HG02943 (cell line): ENCODE results near the gene WNT7A.
"Not testable (repeated sequence)": the region's sequence is repeated elsewhere in the genome, so short reads cannot be mapped to it uniquely, and the experiment has no call there.

ENCODE experiments used
- ATAC-seq: cut with Tn5 transposase; IDR thresholded peaks from one replicate; pipeline ENCODE4 v1.9.1; 2021; ENCODE audit warnings: mild to moderate bottlenecking, low read depth, moderate library complexity; ENCODE audit not compliant: unreplicated experiment

Gene WNT7A

DNA sequence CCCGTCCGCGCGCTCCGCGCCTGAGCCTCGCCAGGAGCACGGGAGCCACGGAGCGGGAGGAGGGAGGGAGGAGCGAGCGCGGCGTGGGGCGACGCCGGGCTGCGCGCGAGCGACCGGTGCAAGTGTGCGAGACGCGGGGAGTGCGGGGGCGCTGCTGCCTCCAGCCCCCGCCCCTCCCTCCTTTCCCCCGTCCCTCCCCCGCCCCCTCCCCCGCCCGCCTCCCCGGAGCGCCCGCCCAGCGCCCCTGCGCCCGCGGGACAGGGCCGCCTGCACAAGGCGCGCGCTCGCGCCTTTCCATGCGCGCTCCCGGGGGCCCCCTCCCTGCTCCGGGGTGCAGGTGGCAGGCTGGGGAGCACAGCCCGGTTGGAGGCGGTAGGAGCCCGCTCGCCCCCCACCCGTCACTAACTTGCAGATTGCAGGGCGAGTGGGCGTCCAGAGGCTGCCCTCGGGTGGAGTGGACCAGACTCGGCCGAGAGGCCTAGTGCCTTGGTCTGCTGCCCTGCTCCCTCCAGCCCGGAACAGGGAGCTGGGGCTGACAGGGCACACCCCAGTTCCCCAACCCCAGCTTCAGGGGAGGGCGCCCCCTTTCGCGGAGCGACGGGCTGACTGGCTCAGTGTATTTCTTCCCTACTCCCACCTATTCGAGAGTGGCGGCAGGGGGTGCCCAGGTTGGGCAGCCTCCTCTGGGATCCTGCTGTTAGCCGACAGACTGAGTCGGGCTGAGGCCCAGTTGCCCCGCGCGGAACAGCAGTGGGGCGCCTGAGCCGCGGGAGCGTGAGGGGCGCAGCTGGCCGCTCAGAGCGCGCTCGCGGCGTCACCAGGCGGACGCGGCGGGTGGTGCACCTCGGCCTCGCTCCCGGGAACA is at the start of gene WNT7A:
WNT7A (minus strand) TSS at position 126 of the 865 bp plus-strand sequence. CDS start 255 bp downstream, outside the sequence.
- ATAC-seq, result no peak

DNA sequence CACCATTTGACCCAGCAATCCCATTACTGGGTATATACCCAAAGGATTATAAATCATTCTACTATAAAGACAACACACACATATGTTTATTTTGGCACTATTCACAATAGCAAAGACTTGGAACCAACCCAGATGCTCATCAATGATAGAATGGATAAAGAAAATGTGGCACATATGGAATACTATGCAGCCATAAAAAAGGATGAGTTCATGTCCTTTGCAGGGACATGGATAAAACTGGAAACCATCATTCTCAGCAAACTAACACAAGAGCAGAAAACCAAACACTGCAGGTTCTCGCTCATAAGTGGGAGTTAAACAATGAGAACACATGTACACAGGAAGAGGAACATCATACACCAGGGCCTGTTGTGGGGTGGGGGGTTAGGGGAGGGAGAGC is 48.9 kb upstream of the WNT7A start:
- ATAC-seq, result not testable (repeated sequence)

DNA sequence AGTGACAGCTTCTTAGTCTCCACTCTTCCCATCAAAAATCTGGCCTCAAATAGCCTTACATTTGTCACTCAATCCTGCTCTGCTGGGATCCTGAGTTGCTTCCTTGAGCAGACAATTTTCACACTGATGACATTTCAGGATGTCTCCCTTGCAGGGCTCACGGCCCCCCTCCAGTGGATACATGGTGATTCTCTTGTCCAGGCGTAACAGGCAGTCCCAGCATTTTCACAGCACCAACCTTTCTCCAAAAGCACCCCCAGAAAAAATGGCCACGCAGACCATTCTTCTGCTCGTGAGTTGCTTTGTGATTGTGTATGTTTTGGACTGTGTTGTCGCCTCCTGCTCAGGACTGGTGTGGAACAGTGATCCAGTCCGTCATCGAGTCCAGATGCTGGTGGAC is 47.4 kb upstream of the WNT7A start:
- ATAC-seq, result no peak

DNA sequence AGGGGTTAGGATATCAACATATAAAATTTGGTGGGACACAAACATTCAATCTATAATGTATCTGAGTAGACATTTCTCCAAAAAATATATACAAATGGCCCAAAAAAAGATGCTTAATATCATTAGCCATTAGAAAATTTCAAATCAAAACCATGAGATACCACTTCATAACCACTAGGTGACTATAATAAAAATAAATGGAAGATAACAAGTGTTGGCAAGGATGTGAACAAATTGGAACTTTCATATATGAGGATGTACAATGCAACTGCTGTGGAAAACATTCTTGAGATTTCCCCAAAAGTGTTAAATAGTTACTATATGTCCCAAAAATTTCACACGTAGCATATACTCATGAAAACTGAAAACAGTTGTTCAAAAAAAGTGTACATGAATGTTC is 36.5 kb upstream of the WNT7A start:
- ATAC-seq, result no peak

DNA sequence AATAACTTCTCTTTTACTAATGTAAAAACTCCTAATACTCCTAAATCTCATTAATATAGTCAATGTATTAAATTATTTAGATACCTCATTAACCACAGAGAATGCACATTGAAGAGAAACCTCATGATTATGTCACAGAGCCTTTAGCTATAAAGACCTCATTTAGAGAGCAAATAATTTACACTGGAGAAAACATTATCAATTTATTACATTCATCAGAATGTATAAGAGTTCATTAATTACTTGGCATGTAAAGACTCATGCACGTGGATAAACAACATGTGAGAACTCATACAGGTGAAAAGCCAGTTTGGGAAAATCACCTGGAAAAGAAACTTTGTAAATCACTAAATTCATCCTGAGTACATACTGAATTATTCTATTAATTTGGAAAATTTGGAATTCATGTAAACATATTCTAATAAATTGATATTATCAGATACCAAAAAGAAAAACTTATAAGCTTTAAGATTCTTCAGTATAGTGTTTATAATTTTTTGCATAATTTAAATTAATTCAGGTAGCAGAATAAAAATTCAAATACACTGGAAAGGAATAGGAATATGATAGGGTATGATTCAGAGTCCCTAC is 22.9 kb upstream of the WNT7A start:
- no peak for ATAC-seq

DNA sequence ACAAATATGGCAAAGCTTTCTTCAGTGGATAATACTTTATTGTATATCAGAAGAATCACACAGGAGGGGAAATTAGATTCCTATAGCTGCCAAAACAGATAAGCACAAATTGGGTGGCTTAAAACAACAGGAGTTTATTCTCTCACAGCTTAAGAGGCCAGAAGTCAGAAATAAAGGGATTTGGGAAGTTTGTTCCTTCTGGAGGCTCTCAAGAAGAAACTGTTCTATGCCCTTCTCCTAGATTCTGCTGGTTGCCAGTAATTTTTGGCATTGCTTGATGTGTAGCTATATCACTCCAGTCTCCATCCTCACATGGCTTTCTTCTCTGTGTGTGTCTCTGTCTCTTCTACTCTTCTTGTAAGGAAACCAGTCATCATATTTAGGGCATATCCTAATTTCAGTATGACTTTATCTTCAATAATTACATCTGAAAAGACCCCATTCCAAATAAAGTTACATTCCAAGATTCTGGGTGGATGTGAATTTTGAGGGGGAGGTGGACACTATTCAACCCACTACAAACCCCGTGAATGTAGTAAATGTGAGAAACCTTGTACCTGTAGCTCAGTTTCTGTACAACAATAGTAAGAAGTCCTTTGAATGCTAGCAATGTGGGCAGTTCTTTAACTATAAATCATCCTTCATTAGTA is 22.2 kb upstream of the WNT7A start:
- no peak for ATAC-seq

DNA sequence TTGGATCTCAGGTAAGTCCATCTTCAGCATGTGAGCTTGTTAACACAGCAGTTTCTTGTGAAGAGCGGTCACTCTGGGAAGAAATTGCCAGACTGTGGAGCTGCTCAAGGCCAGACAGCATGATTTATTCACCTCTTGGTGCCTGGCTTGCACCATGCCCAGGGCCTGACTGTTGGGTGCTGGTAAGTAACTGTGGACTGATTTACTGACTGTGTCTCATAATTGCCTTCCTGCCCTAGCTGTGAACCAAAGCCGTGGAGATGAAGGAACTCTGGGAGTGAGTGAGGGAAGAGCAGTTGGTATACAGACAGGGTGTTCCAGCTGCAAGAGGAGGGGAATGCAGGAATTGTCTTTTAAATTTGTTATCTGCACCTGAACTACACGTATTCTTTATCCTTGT is 18.5 kb upstream of the WNT7A start:
- ATAC-seq, result no peak

DNA sequence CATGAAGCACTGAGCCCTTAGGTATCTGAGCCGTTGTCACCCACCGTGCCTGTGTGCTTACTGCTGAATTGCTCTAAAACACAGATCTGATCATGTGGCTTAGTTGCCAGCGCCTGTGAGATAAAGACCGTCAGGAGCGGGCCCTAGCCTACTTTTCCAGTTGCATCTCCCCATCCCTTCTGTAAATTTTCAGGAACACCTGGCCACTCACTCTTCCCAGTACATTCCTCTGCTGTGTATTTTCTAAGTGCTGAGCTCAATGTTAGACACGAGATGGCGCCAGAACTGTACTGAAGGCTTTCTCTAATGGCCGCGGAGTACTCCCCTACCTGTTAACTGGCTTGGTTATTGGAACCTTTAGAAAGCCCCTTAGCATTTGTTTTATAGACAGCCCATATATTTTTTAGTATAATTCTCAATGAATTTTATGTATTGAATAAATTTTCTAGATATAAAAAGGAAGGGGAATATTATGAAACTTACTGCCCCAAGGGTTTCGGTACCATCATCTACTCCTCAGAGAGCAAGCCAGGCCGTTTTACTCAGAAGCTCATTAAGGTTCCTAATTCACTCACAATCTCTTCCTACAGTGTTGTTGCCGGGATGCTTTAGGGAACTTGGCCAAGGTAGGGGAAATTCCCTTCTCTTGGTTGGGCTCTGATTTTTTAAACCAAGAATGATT is 16.7 kb upstream of the WNT7A start:
- no peak for ATAC-seq

DNA sequence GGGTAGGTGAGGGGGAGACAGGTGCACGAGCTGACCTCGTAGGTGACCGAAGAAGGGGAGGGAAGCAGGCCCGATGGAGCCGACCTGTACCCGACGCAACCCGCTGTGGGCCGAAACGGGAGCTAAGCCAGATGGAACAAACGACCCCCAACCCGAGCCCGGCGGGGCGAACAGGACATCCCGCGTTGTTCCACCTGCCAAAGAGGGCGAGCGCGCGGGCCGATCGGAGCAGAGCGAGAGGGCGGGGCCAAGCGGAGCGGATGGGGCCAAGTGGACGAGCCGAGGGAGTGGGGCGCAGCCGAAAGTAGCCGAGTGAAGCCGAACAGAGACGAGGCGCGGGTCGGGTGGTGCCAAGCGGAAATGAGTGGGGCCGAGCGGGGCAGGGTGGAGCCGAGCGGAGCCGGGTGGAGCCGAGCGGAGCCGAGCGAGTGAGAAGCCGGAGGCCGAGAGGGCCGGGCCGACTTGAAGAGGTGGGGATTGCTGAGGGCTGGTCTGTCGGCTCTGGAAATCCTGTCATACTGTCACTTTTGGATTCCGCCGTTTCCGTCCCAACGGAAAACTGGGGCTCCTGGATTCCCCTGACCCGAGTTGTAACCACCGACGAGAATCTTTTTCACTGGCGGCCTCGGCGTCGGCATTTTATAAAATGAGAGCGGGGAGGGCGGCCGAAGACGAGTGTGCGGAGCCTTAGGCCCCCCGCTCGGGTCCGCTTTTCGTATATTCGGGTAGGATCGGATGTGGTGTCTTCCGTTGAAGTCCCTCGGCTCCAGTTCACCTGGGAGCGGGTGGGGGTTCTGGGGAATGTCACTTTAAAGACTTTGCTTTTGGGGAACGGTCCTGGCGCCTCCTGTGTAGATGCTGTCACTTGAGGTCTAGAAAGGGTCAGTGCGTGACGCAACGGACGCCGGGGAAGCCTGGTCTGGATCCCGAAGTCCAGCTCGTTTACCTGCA is 15.6 kb upstream of the WNT7A start:
- peak; percentile 99 for ATAC-seq

DNA sequence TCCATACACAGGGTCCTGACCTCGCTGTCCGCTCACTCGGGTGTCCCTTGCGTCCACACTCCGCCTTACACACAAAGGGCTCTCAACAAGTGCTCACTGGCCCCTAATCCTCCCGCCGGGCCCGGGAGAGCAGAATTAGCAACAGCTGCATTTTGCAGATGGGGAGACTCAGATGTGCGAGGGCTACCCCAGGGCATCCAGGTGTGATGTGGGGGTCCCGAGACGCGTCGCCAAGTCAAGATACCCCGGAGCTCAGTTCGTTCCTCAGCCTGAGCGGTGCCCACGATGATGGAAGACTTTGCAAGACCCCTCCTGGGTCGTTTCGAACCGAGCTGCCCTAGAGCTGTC is 14.9 kb upstream of the WNT7A start:
- ATAC-seq, result no peak

DNA sequence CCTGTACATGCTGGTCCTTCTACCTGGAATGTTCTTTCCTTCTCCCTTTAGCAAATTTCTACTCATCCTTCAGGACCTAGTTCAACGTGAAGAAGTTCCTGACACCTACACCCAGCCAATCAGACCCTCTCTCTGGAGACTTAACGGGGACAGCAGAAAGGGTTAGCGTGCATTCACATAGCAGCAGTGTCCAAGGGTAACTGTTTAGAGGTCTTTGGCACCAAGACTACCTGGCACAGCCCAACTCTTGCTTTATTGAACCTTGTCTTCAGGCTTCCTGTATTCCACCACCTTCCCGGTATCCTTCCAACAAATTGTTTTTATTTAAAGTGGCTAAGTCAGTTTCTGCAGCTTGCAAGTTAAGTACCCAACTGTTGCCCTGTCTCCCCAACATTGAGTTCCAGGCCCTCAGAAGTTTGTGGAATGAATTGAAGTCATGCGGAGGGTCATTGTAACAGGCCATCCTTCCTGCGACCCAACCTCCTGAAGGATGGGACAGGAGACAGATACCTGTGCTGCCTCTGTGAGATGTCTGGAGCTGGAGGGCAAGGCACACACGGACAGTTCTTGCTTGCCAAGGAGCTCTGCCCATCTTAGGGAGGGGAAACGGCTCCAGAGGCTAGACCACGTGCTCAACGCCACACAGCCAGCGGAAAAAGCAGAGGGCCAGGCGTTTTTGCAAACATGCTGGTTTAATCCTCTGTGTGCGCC is 14.4 kb upstream of the WNT7A start:
- ATAC-seq, result no peak

DNA sequence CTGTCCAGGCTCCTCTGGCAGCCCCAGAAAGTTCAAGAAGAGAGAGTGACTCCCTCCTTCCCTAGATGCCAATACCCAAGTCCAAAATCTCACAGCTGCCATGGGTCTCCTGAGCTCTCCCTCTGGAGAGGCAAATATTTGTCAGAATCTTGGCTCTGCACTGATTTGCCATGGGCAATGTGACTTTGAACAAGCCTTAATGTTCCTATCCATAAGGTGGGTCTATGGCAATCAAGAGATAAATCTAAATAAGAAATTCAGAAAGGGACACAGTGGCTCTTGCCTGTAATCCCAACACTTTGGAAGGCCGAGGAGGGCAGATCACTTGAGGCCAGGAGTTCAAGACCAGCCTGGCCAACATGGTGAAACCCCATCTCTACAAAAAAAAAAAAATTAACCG is 12.4 kb upstream of the WNT7A start:
- ATAC-seq, result no peak

DNA sequence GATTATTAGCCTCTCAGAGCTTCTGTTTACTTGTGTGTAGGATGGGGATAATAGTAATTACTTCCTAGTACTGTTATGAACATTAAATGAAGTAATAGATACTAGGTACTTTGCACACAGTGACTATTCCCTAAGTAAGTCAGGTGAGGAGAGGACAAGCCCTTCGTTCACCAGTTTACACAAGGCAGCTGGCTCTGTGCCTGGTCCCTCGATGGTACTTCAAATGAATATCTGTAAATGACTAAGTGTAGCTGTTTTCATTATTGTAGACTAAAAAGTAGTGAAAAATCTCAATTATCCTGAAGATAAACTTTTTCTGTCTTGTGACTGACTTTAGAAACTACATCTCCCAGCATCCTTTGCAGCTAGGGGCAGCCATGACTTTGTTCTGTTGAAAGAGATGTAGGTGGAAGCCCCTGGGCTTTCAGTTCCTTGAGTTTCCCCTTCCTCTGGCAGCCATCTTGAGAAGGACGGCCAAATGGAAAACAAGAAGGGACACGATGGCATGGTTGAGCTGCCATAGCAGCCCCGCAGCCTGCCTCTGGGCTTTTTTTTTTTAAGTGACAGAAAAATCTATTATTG is 11.7 kb upstream of the WNT7A start:
- ATAC-seq, result no peak

DNA sequence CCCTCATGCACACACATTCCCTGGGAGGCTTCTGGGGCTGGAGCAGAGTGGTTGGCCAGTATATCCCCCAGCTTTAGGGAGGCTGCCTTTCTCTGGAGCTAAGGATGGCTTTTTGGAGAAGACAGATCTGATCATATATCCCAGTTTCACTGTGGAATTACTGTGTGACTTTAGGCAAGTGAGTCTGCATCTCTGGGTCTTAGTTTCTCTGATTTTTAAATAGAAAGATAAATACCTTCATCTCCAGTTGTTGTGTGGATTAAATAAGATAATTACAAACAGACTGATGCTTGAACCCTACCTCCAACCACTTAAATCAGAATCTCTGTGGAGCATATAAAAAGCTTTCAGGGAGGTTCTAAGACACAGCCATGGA is 11.1 kb upstream of the WNT7A start:
- ATAC-seq, result no peak

DNA sequence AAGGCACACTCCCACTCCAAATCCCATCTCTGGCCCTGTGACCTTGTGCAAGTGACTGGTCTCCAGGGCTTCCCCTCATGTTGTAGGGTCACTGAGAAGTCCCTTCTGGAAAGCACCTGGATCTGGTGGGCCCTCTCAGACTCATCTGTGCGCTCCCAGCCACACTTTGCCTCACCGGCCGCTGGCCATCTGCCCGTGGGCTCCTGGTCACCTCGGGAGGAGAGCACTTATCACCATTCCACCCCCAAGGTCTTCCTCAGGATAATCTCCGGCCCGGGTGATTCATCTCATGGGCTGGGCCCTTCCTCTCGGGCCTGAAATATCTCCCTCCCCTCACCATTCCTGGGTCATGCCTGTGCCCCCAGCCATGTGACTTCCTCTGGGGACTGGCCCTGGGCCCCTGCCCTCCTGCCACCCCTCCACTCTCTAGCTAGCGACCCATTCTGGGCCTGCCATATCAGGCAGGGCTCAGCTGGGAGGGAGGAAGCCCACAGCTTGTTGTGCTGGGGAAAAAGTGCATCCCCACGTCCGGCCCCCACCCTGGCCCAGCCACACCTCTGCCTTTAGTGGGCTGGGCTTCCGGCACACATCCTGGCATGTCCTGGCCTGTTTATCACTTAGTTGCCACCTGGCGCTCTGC is 10.6 kb upstream of the WNT7A start:
- ATAC-seq, result no peak

DNA sequence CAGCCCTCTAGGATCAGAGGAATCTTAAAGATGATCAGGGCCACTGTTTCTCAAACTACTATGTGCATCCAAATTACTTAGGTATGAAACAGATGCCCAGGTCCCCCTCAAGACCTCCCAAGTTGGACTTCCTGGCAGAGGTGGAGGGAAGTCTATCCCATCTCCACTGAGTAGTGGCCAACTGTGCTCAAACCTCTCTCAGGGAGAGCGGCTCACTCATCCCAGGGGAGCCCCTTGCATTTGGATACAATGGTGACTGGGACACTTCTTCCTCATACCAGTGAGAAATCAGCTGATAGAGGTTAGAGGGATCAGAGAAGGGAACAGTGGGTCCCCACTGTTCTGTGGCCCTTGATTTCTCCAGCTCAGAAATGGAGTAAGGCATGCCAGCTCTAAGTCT is 8.7 kb upstream of the WNT7A start:
- ATAC-seq, result no peak

DNA sequence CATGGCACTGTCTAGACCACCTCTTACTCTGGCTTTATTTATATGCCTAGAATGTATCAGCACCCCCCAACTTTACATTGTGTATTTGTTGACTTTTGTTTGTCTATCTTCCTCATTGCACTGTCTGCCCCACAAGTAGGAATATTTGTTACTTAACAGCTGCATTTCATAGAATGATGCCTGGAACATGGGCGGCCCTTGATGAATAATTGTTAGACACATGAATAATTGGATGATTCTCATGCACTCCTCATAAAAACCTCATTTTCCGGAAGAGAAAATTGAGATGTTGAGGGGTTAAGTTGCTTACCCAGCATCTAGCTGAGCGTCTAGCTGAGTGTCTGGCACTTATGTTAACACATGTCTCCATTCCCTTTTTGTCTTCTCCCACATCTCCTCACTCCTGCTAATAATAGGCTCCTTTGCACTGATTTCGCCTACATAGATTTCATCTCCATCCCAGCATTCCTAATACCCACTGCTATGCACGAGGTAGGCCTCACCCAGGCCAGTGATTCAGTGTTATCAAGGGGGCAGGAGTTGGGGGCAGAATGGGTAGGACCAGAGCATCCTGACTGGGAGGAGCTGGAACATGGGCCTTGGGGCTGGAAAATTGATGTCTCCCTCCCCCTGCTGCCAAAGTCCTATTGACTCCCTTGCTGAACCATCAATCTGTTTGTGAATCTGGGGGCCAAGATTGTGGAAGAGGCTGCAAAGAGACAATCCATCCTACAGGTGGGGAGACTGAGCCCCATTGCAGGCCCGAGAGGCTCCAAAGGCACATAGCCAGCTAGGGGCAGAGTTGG is 7.8 kb upstream of the WNT7A start:
- ATAC-seq, result no peak

DNA sequence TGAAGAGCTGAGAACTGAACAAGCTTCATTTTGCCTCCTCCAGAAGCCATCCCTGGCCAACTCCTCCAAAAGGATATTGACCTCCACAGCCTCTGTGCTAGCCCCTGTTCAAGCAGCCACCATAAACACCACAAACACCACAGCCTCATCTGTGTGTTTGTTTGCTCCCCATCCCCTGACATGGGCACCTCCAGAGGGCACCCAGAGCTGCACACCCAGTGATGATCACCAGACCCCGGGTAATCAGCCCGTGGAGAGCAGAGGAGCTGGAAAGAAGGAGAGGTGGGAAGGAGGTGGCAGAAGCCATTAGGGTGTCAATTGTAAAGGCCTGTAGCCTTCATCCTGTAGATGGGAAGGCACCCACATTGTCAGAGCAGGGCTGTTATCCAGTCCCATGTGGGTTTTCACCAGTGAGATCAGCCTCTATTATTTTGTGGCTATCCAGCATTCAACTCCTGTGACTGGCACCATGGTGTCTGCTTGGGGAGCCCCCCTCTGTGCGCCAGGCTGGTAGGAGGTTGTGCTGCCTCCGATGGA is 6.8 kb upstream of the WNT7A start:
- ATAC-seq, result no peak
